SJCRH30 (cell line): Measurements from ENCODE around the gene MRPL2. TPM values are rescaled to one million over a fixed set of nuclear protein-coding genes. Genes with fewer than 3 reads are reported as not detected.

ENCODE experiments used
- DNase-seq, 2 experiments: peaks; one replicate each; pipeline ENCODE4 v3.0.0-alpha.2; 2015 to 2020
- H3K27ac ChIP-seq: fragments of 250-450 bp; sonication (Bioruptor Pico); 2 replicates; pipeline ENCODE4 v1.5.1; 2020; ENCODE audit warnings: mild to moderate bottlenecking, moderate library complexity
- H3K27me3 ChIP-seq: fragments of 250-450 bp; sonication (Bioruptor Pico); 2 replicates; pipeline ENCODE4 v1.5.1; 2020; ENCODE audit warnings: mild to moderate bottlenecking, moderate library complexity
- H3K36me3 ChIP-seq: fragments of 250-450 bp; sonication (Bioruptor Pico); 2 replicates; pipeline ENCODE4 v1.5.1; 2020; ENCODE audit warnings: mild to moderate bottlenecking, moderate library complexity
- H3K4me1 ChIP-seq: fragments of 250-450 bp; sonication (Bioruptor Pico); 2 replicates; pipeline ENCODE4 v1.5.1; 2020; ENCODE audit warnings: mild to moderate bottlenecking, moderate library complexity
- H3K4me3 ChIP-seq: fragments of 250-450 bp; sonication (Bioruptor Pico); 2 replicates; pipeline ENCODE4 v1.5.1; 2020; ENCODE audit warnings: mild to moderate bottlenecking, moderate library complexity
- H3K9me3 ChIP-seq: fragments of 250-450 bp; sonication (Bioruptor Pico); replicated peaks from 2 replicates; pipeline ENCODE4 v1.5.1; 2020; ENCODE audit warnings: mild to moderate bottlenecking, moderate library complexity
- total RNA-seq: library from RNA; depleted of rRNA; stranded (reverse); fragments of >200 nt; shearing (Covaris generic); gene quantifications from 2 replicates; pipeline ENCODE4 v1.2.3, GENCODE V29; 2014; rRNA removed

The MRPL2 gene
- 25.8 and 26.2 TPM in 2 replicates for total RNA-seq

DNA sequence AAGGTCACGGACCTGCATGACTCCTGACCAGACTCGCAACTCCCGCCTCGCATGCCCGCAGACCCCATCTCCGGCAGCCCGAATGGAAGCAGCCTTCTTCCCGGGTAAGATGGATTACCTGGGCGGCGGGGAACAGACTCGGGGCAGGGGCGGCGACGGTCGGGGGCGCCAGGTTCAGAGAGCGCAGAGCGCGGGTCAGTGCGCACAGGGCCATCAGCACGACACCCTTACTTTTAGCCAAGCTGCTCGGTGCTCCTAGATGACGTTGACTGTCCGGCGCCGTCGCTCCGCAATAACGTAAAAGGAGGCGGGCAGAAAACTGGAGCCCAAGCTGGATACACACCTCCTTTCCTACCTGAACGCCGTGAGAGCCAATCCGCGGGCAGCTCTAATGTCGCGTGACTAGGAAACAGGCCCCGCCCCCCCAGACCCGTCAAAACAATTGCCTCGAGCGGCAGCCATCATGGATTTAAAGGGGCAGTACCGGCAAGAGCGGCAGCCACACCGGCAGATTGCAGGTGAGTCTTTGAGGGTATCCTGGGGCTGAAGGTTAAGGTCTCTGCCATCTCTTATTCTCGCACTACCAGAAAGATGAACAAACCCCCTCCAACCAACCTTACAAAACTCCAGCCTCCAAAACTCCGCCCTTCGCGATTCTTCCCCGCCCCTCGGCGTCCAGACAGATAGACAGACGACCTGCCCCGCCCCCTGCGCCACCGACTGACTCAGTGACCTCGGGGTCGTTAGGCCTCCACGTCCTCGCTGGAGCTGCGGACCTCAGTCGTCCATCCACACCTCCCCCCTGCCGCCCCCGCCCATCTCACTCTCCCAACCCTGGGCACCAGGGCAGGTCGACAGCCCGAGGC is at the start of gene MRPL2, which contains the start of gene KLC4:
Gene MRPL2 (minus strand): TSS at position 267 of the 866 bp plus-strand sequence. CDS start 53 bp downstream, at position 214.
Gene KLC4 (plus strand): TSS at position 464 of the 866 bp plus-strand sequence. CDS start 1,705 bp downstream, outside the sequence.
- H3K36me3 ChIP-seq = no peaks in the 10 kb centered on the region; the same call in 1 of the 2 replicates
- no peaks in the 10 kb centered on the region for H3K9me3 ChIP-seq
- H3K4me3 ChIP-seq = peak within 1 kb of the TSS; percentile 84
- H3K4me1 ChIP-seq = peaks cover 5% of the 10 kb centered on the region
- DNase-seq = peak; percentile 98 to 99
- peak within 1 kb of the TSS; percentile 61 for H3K27ac ChIP-seq
- no peaks in the 10 kb centered on the region for H3K27me3 ChIP-seq

DNA sequence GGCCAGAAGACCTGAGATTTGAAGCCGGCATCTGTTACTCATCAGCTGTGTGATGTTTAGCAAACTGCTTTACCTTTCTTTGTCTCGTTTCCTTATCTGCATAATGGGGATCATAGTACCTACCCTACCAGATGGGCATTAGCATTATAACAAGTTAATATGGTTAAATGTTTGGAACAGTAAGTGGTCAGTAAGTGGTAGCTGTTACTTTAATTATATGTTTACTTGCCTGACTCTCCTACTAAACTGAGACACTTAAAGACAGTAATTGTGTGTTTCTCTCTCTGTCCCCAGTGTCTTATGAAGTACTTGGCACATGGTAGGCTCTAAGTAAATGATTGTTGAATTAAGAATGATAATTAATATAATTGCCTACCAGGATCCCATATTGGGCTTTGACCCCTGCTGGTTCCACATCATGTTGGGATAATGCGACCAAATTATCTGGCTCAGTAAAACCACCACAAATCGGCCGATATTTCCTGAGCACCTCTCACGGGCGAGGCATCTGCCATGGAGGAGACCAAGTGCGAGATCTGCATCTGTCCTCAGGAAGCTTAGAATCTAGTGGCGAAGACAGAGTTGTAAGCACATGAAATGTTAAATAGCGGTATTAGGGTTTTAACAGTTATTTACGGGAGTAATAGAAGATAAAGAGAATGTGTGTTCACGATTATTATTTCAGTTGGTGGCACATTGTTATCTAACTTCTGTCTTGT is 48.3 kb upstream of the MRPL2 start:
- no peaks in the 10 kb centered on the region for H3K36me3 ChIP-seq
- DNase-seq = no peak
- no peak overlapping the region for H3K27ac ChIP-seq
- no peaks in the 10 kb centered on the region for H3K4me1 ChIP-seq
- H3K4me3 ChIP-seq = no peak overlapping the region
- H3K27me3 ChIP-seq = no peaks in the 10 kb centered on the region
- H3K9me3 ChIP-seq = no peaks in the 10 kb centered on the region

DNA sequence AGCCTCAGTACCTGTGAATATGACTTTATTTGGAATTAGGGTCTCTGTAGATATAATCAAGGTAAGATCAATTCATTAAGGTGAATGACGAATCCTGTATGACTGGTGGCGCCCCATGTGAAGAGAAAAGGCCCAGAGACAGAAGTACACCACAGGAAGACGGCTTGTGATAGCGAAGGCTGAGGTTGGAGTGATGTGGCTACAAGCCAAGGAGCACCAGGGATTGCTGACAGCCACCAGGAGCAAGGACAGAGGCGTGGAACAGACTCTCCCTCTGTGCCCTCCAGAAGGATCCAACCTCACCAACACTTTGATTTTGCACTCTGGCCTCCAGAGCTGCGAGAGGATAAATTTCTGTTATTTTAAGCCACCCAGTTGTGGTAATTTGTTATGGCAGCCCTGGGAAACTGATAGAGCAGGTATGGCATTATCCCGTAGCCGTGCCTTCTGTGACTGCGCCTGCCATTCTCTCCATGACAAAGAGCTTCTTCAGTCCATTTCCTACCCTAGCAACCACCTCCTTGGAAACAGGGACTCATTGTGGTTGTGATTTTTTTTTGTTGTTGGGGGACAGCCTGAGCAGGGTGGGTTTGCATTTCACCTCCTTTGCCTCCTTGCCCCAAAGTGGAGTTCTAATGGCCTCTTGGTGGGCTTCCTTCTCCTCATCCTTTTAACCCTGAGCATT is 46.4 kb upstream of the MRPL2 start:
- no peak for DNase-seq
- H3K27ac ChIP-seq = no peak overlapping the region
- no peak overlapping the region for H3K4me3 ChIP-seq
- H3K9me3 ChIP-seq = no peaks in the 10 kb centered on the region
- H3K27me3 ChIP-seq = no peaks in the 10 kb centered on the region
- H3K4me1 ChIP-seq = no peaks in the 10 kb centered on the region
- H3K36me3 ChIP-seq = no peaks in the 10 kb centered on the region

DNA sequence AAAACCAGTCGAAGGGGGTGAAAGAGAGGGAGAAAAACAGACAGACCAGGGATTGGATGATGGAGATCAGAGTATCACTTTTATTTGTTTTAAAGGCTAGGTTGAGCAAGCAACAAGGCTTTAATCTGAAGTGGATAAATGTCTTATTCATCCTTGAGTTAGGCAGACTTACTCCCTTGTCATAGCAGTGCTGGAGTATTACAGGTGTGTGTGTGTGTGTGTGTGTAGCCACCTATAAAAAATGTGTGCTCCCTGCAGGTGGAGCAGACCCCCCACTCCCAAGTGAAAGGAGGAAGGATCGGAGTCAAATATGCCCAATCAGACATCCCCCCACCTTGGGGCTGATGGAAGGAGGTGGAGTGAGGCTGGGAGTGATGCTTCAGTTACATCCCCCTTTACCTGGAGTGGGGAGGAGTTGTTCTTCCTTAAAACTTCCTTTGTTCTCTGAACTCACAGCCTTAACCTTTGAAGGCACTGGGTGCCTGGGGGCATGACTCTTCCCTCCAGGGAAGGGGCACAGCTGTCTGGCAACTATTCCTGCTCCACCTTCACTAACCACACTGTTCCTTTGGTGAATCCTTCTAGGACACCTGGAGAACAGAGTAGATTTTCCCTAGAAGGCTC is 44.1 kb upstream of the MRPL2 start:
- Histone ChIP-seq H3K36me3 (no peaks in the 10 kb centered on the region), H3K4me1 (no peaks in the 10 kb centered on the region), H3K27me3 (no peaks in the 10 kb centered on the region), H3K9me3 (no peaks in the 10 kb centered on the region), H3K27ac (no peak overlapping the region), H3K4me3 (no peak overlapping the region)
- no peak for DNase-seq

DNA sequence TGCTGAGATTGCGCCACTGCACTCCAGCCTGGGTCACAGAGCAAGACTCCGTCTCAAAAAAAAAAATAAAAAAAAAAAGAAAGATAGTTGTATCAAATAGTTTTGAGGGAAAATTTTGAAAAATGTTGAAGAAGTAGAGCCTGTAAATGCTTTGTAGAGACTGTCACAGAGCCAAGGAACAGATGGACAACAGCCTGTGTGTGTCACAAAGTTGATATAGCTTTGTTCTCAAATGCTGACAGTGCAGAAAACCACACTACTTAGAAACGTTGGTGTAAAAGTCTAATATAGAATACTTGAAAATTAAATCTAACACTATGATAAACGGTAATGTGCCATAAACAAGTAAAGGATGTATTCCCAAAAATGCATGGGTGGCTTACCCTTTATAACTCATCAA is 42.3 kb upstream of the MRPL2 start:
- Histone ChIP-seq H3K27me3 (no peaks in the 10 kb centered on the region), H3K9me3 (no peaks in the 10 kb centered on the region), H3K36me3 (no peaks in the 10 kb centered on the region), H3K4me1 (no peaks in the 10 kb centered on the region; the same call in 1 of the 2 replicates), H3K27ac (no peak overlapping the region), H3K4me3 (no peak overlapping the region)
- no peak for DNase-seq

DNA sequence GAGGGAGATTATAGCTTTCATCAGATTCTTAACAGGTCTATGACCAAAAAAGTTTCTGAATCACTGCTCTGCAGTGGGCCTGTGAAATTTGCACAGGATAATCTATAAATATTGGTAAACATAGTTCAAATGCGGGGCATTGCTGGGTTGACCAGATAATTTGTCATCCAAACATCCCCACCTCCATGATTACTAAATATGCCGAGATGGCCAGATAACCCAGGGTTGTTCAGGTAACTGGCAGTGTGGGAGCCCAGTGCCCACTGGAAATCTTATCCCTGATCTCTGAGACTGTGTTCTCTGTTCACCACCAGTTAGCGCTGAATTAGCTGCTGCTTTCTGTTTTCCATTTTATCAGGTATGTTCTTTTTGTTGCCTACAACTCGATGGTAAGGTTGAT is 38.3 kb upstream of the MRPL2 start:
- no peak overlapping the region for H3K4me3 ChIP-seq
- no peaks in the 10 kb centered on the region for H3K9me3 ChIP-seq
- H3K4me1 ChIP-seq = peaks cover 13% of the 10 kb centered on the region
- H3K36me3 ChIP-seq = no peaks in the 10 kb centered on the region
- DNase-seq = no peak
- no peaks in the 10 kb centered on the region for H3K27me3 ChIP-seq
- no peak overlapping the region for H3K27ac ChIP-seq

DNA sequence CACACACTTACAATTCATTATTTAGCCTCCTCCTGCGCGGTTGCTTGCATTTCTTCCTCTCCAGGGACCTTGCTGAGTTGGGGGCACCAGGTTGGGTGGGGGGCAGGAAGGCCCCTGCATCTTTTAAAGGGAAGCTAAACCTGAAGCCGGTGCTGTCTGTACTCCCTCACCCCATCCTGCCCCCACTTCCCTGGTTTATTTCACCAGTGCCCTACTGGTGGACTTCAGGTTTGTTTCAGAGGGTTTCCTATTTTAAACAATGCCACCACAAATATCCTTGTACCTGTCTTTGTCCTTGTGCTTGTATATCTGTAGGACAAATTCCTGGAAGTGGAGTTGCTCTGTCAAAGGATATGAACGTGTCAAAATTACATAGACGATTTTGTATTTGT is 37.9 kb upstream of the MRPL2 start:
- Histone ChIP-seq H3K27me3 (no peaks in the 10 kb centered on the region), H3K36me3 (no peaks in the 10 kb centered on the region), H3K4me1 (peaks cover 15% of the 10 kb centered on the region), H3K9me3 (no peaks in the 10 kb centered on the region), H3K27ac (no peak overlapping the region), H3K4me3 (no peak overlapping the region)
- DNase-seq = no peak

DNA sequence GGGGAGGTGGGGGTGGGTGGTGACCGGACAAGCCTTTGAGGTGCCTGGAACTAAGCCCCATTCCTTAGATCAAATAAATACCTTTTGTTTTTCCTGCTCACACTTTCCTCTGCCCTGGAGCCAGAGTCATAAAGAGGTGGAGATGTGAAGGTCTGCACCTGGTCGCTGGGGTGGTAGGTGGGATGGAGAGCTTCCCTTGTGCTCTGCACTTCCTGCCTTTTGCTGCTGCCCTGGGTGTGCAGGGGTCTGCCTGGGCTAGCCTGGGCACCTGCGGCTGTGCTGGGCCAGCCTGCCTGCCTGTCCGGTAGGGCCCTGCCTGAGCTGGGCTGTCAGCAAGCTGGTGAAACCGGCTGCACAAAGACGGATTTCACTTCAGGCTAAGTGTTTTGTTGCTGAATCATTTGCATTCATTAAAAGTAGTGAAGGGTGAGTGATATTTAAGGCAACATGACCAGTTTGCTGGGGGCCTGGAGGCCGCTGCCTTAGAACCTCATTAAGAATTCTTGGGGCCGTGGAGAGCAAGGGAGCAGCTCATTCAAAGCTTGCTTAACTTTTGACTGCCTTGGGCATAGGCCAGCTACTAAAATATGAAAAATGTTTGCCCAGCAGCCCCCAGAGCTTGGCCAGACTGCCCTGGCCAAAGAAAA is 37.3 kb upstream of the MRPL2 start:
- H3K27me3 ChIP-seq = no peaks in the 10 kb centered on the region
- no peak overlapping the region for H3K27ac ChIP-seq
- H3K4me3 ChIP-seq = no peak overlapping the region
- peaks cover 15% of the 10 kb centered on the region for H3K4me1 ChIP-seq
- no peaks in the 10 kb centered on the region for H3K36me3 ChIP-seq
- DNase-seq = no peak
- H3K9me3 ChIP-seq = no peaks in the 10 kb centered on the region

DNA sequence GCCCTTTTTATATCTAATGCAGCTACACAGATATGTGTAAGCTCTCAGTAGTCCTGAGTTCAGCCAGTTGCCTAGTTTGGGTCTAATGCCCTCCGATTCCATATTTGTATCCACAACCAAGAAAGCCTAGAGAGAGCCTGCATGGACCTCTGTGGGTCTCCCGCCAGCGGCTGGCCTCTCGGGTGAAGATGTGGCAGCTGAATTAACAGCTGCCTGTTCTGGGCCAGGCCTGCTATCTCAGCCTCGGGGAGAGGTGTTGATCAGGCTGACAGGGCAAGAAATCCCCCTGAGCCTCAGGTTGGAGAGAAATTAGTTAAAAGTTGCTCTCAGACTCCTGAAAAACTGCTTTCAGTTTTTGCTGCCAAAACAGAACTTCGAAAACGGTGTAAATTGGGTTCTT is 36.7 kb upstream of the MRPL2 start:
- H3K27ac ChIP-seq = no peak overlapping the region
- no peaks in the 10 kb centered on the region for H3K27me3 ChIP-seq
- H3K36me3 ChIP-seq = no peaks in the 10 kb centered on the region
- H3K4me1 ChIP-seq = peaks cover 15% of the 10 kb centered on the region
- DNase-seq = peak; percentile 53 to 62
- no peak overlapping the region for H3K4me3 ChIP-seq
- H3K9me3 ChIP-seq = no peaks in the 10 kb centered on the region

DNA sequence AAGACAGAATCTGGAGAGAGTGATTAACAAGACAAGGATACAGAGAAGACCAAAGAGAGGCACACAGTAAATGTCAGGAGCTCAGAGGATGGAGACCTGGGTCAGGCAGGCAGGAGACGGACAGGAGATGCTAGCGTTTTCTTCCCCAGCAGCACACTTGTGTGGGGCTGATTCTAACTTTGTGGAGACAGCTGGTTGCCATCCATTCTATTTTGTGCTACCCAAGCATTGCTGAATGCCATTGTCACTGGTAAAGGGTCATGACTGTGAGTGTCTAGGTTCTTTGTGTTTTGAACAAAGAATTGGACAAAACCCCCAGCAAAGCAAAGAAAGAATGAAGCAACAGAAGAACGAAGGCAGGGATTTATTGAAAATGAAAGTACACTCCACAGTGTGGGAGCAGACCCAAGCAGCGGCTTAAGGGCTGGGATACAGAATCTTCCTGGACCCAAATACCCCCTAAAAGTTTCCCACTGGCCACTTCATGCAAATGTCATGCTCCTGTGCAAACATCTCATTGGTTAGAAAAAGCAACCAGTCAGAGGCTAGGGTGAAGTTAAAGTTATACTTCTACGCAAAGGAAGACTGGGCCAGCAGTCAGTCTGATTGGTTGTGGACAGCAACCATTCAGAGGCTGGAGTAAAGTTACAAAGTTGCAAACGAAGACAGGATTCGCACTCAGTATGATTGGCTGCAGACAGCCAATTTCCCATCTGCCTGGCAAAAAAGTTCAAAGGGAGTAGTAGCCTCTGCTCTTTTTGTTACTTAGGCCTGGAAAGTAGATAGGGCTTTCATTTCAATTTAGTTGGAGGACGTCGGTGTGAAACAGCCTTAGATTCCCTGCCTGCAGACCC is 34.4 kb upstream of the MRPL2 start:
- peaks cover 35% of the 10 kb centered on the region for H3K4me1 ChIP-seq
- no peaks in the 10 kb centered on the region for H3K9me3 ChIP-seq
- no peak overlapping the region for H3K4me3 ChIP-seq
- no peaks in the 10 kb centered on the region for H3K27me3 ChIP-seq
- no peak overlapping the region for H3K27ac ChIP-seq
- no peaks in the 10 kb centered on the region for H3K36me3 ChIP-seq
- no peak for DNase-seq

DNA sequence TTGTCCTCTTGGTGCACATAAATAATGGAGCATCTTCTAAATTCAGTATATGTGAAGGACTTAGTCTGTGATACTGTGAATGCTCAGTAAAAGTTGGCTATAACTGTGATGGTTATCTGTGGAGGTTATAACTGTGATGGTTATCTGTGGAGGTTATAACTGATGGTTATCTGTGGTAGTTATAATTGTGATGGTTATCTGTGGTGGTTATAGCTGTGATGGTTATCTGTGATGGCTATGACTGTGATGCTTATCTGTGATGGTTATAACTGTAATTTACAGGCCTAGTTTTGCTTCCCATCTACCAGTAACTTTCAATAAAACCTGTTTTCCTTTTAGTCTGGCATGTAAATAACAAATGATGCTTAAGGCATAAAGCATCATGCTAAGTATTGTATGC is 33.4 kb upstream of the MRPL2 start:
- peaks cover 35% of the 10 kb centered on the region for H3K4me1 ChIP-seq

DNA sequence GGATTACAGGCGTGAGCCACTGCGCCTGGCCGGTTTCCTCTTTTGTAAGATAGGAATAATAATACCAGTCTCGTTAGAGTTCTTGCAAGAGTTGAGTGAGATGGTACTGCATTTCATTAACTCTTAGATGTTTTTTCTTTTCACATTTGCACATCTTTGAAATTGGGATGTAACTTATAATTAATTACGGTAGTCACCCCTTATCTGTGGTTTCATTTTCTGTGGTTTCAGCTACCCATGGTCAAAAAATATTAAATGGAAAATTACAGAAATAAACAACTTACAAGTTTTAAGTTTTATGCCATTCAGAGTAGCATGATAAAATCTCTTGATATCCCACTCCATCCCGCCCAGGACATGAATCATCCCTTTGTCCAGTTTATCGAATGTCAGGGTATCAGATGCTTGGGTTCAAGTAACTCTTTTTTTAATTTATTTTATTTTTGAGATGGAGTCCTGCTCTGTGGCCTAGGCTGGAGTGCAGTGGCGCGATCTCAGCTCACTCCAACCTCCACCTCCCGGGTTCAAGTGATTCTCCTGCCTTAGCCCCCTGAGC is 32.3 kb upstream of the MRPL2 start:
- Histone ChIP-seq H3K9me3 (no peaks in the 10 kb centered on the region), H3K36me3 (no peaks in the 10 kb centered on the region), H3K27ac (no peak overlapping the region), H3K4me3 (no peak overlapping the region), H3K27me3 (no peaks in the 10 kb centered on the region), H3K4me1 (peaks cover 35% of the 10 kb centered on the region)
- DNase-seq = no peak

More for the DNA sequence above, 33.4 kb upstream of the MRPL2 start:
- H3K27ac ChIP-seq = no peak overlapping the region
- H3K36me3 ChIP-seq = no peaks in the 10 kb centered on the region
- no peak for DNase-seq
- H3K4me3 ChIP-seq = no peak overlapping the region
- no peaks in the 10 kb centered on the region for H3K27me3 ChIP-seq
- no peaks in the 10 kb centered on the region for H3K9me3 ChIP-seq

DNA sequence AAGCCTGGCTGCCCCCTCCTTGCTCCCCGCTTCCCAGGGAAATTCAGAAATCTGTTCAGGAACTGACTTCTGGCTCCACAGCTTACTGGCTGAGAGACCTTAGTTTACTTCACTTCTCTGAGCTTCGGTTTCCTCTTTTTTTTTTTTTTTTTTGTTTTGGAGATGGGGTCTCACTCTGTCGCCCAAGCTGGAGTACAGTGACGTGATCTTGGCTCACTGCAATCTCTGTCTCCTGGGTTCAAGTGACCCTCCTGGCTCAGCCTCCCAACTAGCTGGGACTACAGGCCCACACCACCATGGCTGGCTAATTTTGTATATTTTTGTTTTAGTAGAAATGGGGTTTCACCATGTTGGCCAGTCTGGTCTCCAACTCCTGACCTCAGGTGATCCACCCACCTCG is 31.8 kb upstream of the MRPL2 start:
- DNase-seq = no peak
- Histone ChIP-seq H3K27me3 (no peaks in the 10 kb centered on the region), H3K9me3 (no peaks in the 10 kb centered on the region), H3K4me1 (peaks cover 32% of the 10 kb centered on the region), H3K27ac (no peak overlapping the region), H3K36me3 (no peaks in the 10 kb centered on the region), H3K4me3 (no peak overlapping the region)
